ENCODE data around the gene SLC23A1.

The SLC23A1 gene

GRCh38 chr5:139341689-139342422, 41.2 kb downstream of the SLC23A1 start, which contains the start of gene PAIP2:
Gene PAIP2 (plus strand): TSS chr5:139341854. CDS start chr5:139363785, 21,931 bp downstream.
- DNase-seq, result peak; percentile 100
- in situ Hi-C loops (cut with MboI; ENCODE audit: low pct_unique_long_range_greater_than_20kb, low sequenced_read_pairs), result no loop called here

GRCh38 chr5:139341187-139341688, 41.9 kb downstream of the SLC23A1 start:
- in situ Hi-C loops (cut with MboI; ENCODE audit: low pct_unique_long_range_greater_than_20kb, low sequenced_read_pairs), result no loop called here

GRCh38 chr5:139340051-139340450, 43.0 kb downstream of the SLC23A1 start:
- in situ Hi-C loops (cut with MboI; ENCODE audit: low pct_unique_long_range_greater_than_20kb, low sequenced_read_pairs), result no loop called here
- DNase-seq, result no peak

More at GRCh38 chr5:139341187-139341688, 41.9 kb downstream of the SLC23A1 start:
- no peak for DNase-seq

DNA sequence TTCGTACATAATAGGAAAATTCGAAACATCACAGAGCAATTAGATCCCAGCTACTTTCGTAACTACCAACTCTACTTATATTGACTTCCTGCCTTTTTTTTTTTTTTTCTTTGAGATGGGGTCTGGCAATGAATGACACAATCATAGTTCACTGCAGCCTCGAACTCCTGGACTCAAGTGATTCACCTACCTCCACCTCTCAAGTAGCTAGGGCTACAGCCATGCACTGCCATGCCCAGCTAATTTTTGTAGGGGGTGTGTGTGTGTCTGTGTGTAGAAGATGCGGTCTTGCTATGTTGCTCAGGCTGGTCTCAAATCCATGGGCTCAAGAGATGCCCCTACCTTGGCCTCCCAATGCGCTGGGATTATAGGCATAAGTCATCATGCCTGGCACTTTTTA, 47.3 kb downstream of the SLC23A1 start:
- in situ Hi-C loops (cut with MboI; ENCODE audit: low pct_unique_long_range_greater_than_20kb, low sequenced_read_pairs), result no loop called here
- no peak for DNase-seq

Data from KBM-7 (cell line).